ENCODE data around the gene KRTAP12-2.
"Not testable (repeated sequence)": the region's sequence is repeated elsewhere in the genome, so short reads cannot be mapped to it uniquely, and the experiment has no call there.

KRTAP12-2 gene

GRCh38 chr21:44697811-44698734, 31.3 kb upstream of the KRTAP12-2 start:
- no peak overlapping the region for H3K27ac ChIP-seq
- no peak for DNase-seq (ENCODE audit: low spot score)
- TF ChIP-seq CTCF (conservative IDR thresholded peaks at IDR 0.05; ENCODE audit: low read depth) = no peak
- ChIA-PET CTCF (no interaction called here), POLR2A (ENCODE audit: low non-redundant PET) (no interaction called here)

GRCh38 chr21:44697172-44697810, 30.6 kb upstream of the KRTAP12-2 start, which contains the start of gene KRTAP10-12:
KRTAP10-12 (plus strand) TSS chr21:44697172; CDS start chr21:44697202, 30 bp downstream.
- CTCF ChIA-PET = interaction anchor here (0.7 kb wide), 1 partner anchor 746 kb away, joined by 5 read pairs; no protein-coding TSS in a partner anchor
- POLR2A ChIA-PET (ENCODE audit: low non-redundant PET); H3K27ac ChIP-seq; DNase-seq (ENCODE audit: low spot score): not testable (repeated sequence)

GRCh38 chr21:44696572-44696971, 29.8 kb upstream of the KRTAP12-2 start:
- POLR2A ChIA-PET (ENCODE audit: low non-redundant PET) = no interaction called here
- H3K27ac ChIP-seq = no peak overlapping the region
- CTCF ChIA-PET = interaction anchor here (0.7 kb wide), 1 partner anchor 747 kb away, joined by 5 read pairs; no protein-coding TSS in a partner anchor
- no peak for DNase-seq (ENCODE audit: low spot score)
- no peak for TF ChIP-seq CTCF (conservative IDR thresholded peaks at IDR 0.05; ENCODE audit: low read depth)

- no peak for TF ChIP-seq CTCF (conservative IDR thresholded peaks at IDR 0.05; ENCODE audit: low read depth)
- no peak for DNase-seq (ENCODE audit: low spot score)
- H3K27ac ChIP-seq = no peak overlapping the region
- ChIA-PET POLR2A (ENCODE audit: low non-redundant PET) (no interaction called here), CTCF (no interaction called here)
Measured at GRCh38 chr21:44695641-44696040, 28.9 kb upstream of the KRTAP12-2 start.

- CTCF ChIA-PET = no interaction called here
- TF ChIP-seq CTCF (conservative IDR thresholded peaks at IDR 0.05; ENCODE audit: low read depth) = no peak
Measured at GRCh38 chr21:44695184-44695583, 28.5 kb upstream of the KRTAP12-2 start.

GRCh38 chr21:44694776-44695175, 28.0 kb upstream of the KRTAP12-2 start:
- CTCF ChIA-PET = no interaction called here
- no peak for DNase-seq (ENCODE audit: low spot score)
- no peak for TF ChIP-seq CTCF (conservative IDR thresholded peaks at IDR 0.05; ENCODE audit: low read depth)
- no peak overlapping the region for H3K27ac ChIP-seq
- POLR2A ChIA-PET (ENCODE audit: low non-redundant PET) = no interaction called here

More at GRCh38 chr21:44695184-44695583, 28.5 kb upstream of the KRTAP12-2 start:
- H3K27ac ChIP-seq = no peak overlapping the region
- DNase-seq (ENCODE audit: low spot score) = no peak
- POLR2A ChIA-PET (ENCODE audit: low non-redundant PET) = no interaction called here
